GM12878 (cell line): ENCODE results near the gene CALN1. TPM values are rescaled to one million over a fixed set of nuclear protein-coding genes. Genes with fewer than 3 reads are reported as not detected.

Experiments used
- ATAC-seq: fragments of 200-7000 bp; cut with Tn5 transposase; 3 replicates; pipeline ENCODE4 v1.9.1; 2020; ENCODE audit warnings: mild to moderate bottlenecking, moderate library complexity
- BruUV-seq: library from RNA; stranded (reverse); fragments of 400-500 nt; replicated peaks from 2 replicates; lab custom pipeline; 2021; lab: Mats Ljungman, UMichigan
- CTCF ChIA-PET: fragments of 300-600 bp; sonication (Branson Sonifier 250); formaldehyde crosslinking; extraction: SDS; loops from one replicate; lab custom pipeline; 2021; ENCODE audit warnings: inconsistent platforms; lab: Yijun Ruan, JAX
- POLR2A ChIA-PET: fragments of 350-600 bp; formaldehyde crosslinking; extraction: SDS; loops from one replicate; lab custom pipeline; 2021; ENCODE audit warnings: inconsistent platforms; lab: Charles Lee
- RAD21 ChIA-PET: fragments of 300-600 bp; sonication (Branson Sonifier 250); formaldehyde crosslinking; loops from one replicate; lab custom pipeline; 2023; ENCODE audit warnings: antibody characterized with exemption; ENCODE audit not compliant: unreplicated experiment; lab: Charles Lee
- SMC1A ChIA-PET: fragments of 300-600 bp; sonication (Branson Sonifier 250); formaldehyde crosslinking; loops from one replicate; lab custom pipeline; 2023; ENCODE audit not compliant: unreplicated experiment, uncharacterized antibody; lab: Charles Lee
- DNase-seq: peaks from one replicate; pipeline ENCODE4 v3.0.0-alpha.2; 2011; ENCODE audit warnings: low read depth, low spot score
- FAIRE-seq: peaks from 3 replicates; lab custom pipeline; 2011; peaks lifted over from hg19 to GRCh38; lab: Jason Lieb, UNC
- H2AFZ ChIP-seq: 2 replicates; pipeline ENCODE4 v1.6.0; 2011; ENCODE audit warnings: low read depth, low read length, control low read depth; ENCODE audit not compliant: control insufficient read depth
- H3K27ac ChIP-seq: 2 replicates; pipeline ENCODE4 v1.5.1; 2011; ENCODE audit warnings: control low read depth; ENCODE audit not compliant: control insufficient read depth, insufficient read depth
- H3K27me3 ChIP-seq, 2 experiments: replicated peaks in 1 of 2; 2 replicates each; pipeline versions ENCODE4 v1.6.0 to v1.6.1; 2011; ENCODE audit warnings: low read length in 1 of 2; ENCODE audit not compliant: control insufficient read depth in 2 of 2, insufficient read depth in 2 of 2
- H3K36me3 ChIP-seq, 2 experiments: 2 replicates each; pipeline ENCODE4 v1.5.1; 2011; ENCODE audit warnings: low read length in 1 of 2; ENCODE audit not compliant: control insufficient read depth in 2 of 2, insufficient read depth in 2 of 2
- H3K4me1 ChIP-seq: 2 replicates; pipeline ENCODE4 v1.6.1; 2011; ENCODE audit warnings: mild to moderate bottlenecking, low read length, moderate library complexity, mixed read lengths; ENCODE audit not compliant: control insufficient read depth, insufficient read depth
- H3K4me2 ChIP-seq: 2 replicates; pipeline ENCODE4 v1.6.0; 2011; ENCODE audit warnings: control low read depth; ENCODE audit not compliant: control insufficient read depth, insufficient read depth
- H3K4me3 ChIP-seq: fragments of 200-600 bp; sonication (generic); 2 replicates; pipeline ENCODE4 v1.5.1; 2016
- H3K79me2 ChIP-seq: 2 replicates; pipeline ENCODE4 v1.6.0; 2011; ENCODE audit warnings: low read length; ENCODE audit not compliant: control insufficient read depth, insufficient read depth
- H3K9ac ChIP-seq: 2 replicates; pipeline ENCODE4 v1.8.0; 2011; ENCODE audit warnings: low read length, control low read depth, mixed read lengths; ENCODE audit not compliant: control insufficient read depth, insufficient read depth
- H3K9me3 ChIP-seq: replicated peaks from 3 replicates; pipeline ENCODE4 v1.5.1; 2011; ENCODE audit warnings: mild to moderate bottlenecking, low read length; ENCODE audit not compliant: control insufficient read depth, insufficient read depth
- H4K20me1 ChIP-seq: 2 replicates; pipeline ENCODE4 v1.6.0; 2011; ENCODE audit not compliant: control insufficient read depth, insufficient read depth
- SPI1 ChIP-seq: IDR thresholded peaks from 2 replicates; pipeline ENCODE4 v1.6.1; 2011; ENCODE audit warnings: low read depth, mild to moderate bottlenecking, low read length, moderate library complexity, borderline replicate concordance; ENCODE audit not compliant: insufficient read depth
- ZBTB11 ChIP-seq: fragments of 450-650 bp; formaldehyde crosslinking; IDR thresholded peaks from 2 replicates; pipeline ENCODE4 v1.5.0; 2022; ENCODE audit warnings: mild to moderate bottlenecking, missing genetic modification characterization
- WGBS: methylation state at CpG from one replicate; pipeline ENCODE4 v1.1.6; 2016; ENCODE audit warnings: low lambda C conversion rate; ENCODE audit not compliant: insufficient replicate concordance, insufficient coverage; ENCODE audit errors: missing lambda C conversion rate; 5-methylcytosine and 5-hydroxymethylcytosine counted together
- in situ Hi-C: fragments of 300-500 bp; cut with MboI; formaldehyde crosslinking; loops from 9 replicates; pipeline ENCODE4 v1.14.3; 2018; ENCODE audit warnings: mixed read lengths
- intact Hi-C: fragments of 100-400 bp; cut with micrococcal nuclease; formaldehyde crosslinking; loops from one replicate; pipeline ENCODE4 v1.14.2; 2022; ENCODE audit not compliant: unreplicated experiment
- polyA plus RNA-seq, 11 experiments: library from polyadenylated mRNA; depleted of rRNA in 4 of 11; unstranded in 6 of 11; stranded (reverse) in 5 of 11; fragments of >200 nt; fragmentation: Nextera tagmentation in 4 of 11; fragmentation: Illumina TruSeq in 1 of 11; extraction: Ambion mirVana in 4 of 11; extraction: Trizol in 1 of 11; gene quantifications; 1 replicate in 1 of 11; 2 replicates in 10 of 11; pipeline versions ENCODE4 v1.2.1 to v1.2.3, GENCODE V29; 2011 to 2016; ENCODE audit warnings: inconsistent platforms in 2 of 11, missing spikeins in 2 of 11, low read depth in 1 of 11
- total RNA-seq, 4 experiments: library from RNA; depleted of rRNA in 3 of 4; stranded (reverse); fragments of >200 nt in 3 of 4; fragmentation: Illumina TruSeq in 1 of 4; extraction: Trizol in 1 of 4; gene quantifications; 2 replicates each; pipeline versions ENCODE4 v1.2.1 to v1.2.3, GENCODE V29; 2013 to 2021

CALN1 gene
- total and polyA plus RNA-seq, 10 of the 15 experiments (the other 5 are each of a cell fraction or from before 2014, with no cell fraction given) = 0.48 to 15.3 (median 1.6) TPM

- Histone ChIP-seq H3K4me1 (no peaks in the 10 kb centered on the region), H3K79me2 (no peaks in the 10 kb centered on the region), H3K9ac (no peak overlapping the region), H3K9me3 (no peaks in the 10 kb centered on the region), H3K4me2 (no peak overlapping the region), H2AFZ (no peak overlapping the region), H3K4me3 (no peak overlapping the region), H3K27ac (no peak overlapping the region), H3K27me3 (no peaks in the 10 kb centered on the region), H3K36me3 (no peaks in the 10 kb centered on the region), H4K20me1 (no peaks in the 10 kb centered on the region)
- SMC1A ChIA-PET = interaction anchor here (0.5 to 0.9 kb wide), 2 partner anchors 13 to 1747 kb away, joined by 3 read pairs; no protein-coding TSS in a partner anchor
- POLR2A ChIA-PET = no interaction called here
- in situ Hi-C loops (no loop called here), intact Hi-C loops (loop anchor here (5.0 kb wide), 1 partner anchor 48 kb away; no protein-coding TSS in a partner anchor)
- DNase-seq (no peak), FAIRE-seq (no peak), ATAC-seq (peak; percentile 44; the same call in 2 of the 3 replicates)
- no TSS peak for BruUV-seq
- WGBS = 16% methylated on average over 8 of the region's 8 CpGs
- RAD21 ChIA-PET = no interaction called here
- CTCF ChIA-PET = interaction anchor here (1.0 kb wide), 1 partner anchor 50 kb away, joined by 3 read pairs; no protein-coding TSS in a partner anchor
- TF ChIP-seq SPI1 (peak; percentile 83), ZBTB11 (CRISPR knock-in tag) (no peak)
Observed at GRCh38 chr7:72444026-72444776, 32.1 kb upstream of the CALN1 start.
